ENCODE measurements around the gene CIB4.

DNA sequence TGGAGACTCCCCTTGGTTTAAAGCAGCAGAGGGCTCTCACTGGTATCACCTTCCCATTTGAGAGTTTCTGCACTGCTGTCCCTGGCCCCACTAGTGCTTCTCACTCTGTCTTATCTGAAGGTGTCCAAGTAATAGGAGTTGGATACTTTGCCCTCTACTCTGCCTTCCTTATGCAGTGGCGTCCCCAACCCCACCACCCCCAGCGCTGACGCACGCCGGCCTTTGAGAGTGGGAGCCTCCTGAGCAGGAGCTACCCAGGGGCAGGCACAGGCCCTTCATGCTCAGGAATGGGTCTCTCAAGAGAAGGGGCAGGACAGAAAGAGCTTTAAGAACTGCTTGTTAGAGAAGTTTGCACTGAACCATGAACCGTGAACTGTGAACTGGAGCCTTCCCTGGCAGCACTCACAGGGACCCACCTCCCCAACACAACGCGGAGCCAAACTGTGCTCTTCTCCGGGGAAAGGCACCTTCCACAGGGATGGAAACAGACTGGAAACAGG is 3.3 kb downstream of the CIB4 start:
- TF ChIP-seq, protein P1, sequence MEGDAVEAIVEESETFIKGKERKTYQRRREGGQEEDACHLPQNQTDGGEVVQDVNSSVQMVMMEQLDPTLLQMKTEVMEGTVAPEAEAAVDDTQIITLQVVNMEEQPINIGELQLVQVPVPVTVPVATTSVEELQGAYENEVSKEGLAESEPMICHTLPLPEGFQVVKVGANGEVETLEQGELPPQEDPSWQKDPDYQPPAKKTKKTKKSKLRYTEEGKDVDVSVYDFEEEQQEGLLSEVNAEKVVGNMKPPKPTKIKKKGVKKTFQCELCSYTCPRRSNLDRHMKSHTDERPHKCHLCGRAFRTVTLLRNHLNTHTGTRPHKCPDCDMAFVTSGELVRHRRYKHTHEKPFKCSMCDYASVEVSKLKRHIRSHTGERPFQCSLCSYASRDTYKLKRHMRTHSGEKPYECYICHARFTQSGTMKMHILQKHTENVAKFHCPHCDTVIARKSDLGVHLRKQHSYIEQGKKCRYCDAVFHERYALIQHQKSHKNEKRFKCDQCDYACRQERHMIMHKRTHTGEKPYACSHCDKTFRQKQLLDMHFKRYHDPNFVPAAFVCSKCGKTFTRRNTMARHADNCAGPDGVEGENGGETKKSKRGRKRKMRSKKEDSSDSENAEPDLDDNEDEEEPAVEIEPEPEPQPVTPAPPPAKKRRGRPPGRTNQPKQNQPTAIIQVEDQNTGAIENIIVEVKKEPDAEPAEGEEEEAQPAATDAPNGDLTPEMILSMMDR (IDR thresholded peaks at IDR 0.05): no peak
- TF ChIP-seq POLR2A (IDR thresholded peaks at IDR 0.05) (no peak), POLR2AphosphoS5 (IDR thresholded peaks at IDR 0.05; ENCODE audit: insufficient read depth in 1 of 2, low read depth in 1 of 2) (no peak)

Measured in vagina (tissue), 2 donors.